Activated CD8-positive, alpha-beta memory T cell treated with anti-CD3 and anti-CD28 coated beads, Interleukin-2, amount 50 U/mL, for 24 hours (primary cell): ENCODE results near the gene OTUD5.

Experiments used
- DNase-seq: peaks from one replicate; pipeline ENCODE4 v3.0.0-alpha.2; 2020; ENCODE audit errors: extremely low read depth

OTUD5 gene

DNA sequence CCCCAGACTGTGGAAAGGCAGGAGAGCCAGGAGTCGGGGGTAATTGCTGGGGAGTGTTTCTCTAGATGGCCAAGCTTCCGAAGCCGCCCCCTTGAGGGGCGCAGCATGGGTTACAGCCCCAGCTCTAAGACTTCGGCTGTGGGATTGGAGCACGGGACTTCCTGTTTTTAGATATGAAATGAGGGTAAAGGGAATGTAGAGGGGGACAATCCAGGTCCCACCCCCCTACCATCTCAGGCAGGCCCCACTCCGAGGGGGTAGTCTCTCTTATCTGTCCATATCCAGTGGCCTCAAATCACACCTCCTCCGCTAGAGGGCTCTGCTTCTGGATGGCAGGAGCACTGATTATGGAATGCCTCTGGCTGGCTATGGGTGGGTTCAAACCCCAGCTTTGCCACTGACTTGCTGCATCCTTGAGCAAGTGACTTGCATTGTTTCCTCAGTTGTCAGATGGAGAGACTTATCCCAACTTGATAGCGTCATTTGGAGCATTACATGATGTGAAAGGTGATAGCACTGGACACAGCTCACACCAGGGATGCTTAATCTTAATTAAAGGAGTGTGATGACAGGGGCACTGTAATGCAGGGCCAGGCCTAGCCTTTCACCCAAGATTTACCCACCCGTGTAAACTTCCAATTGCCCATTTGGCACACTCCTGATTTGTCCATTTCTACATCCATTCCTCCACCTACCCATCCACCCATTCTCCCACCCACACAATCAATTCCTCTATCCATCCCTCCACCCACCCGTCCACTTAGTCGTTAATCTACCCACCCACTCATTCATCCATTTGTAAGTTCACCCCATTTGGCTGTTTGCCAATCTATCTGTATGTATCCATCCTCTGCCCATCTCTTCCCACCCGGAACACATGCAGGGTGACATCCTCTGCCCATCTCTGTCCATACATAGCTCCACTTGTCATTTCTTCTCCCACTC lies 15.1 kb upstream of the OTUD5 start:
- DNase-seq = no peak

DNA sequence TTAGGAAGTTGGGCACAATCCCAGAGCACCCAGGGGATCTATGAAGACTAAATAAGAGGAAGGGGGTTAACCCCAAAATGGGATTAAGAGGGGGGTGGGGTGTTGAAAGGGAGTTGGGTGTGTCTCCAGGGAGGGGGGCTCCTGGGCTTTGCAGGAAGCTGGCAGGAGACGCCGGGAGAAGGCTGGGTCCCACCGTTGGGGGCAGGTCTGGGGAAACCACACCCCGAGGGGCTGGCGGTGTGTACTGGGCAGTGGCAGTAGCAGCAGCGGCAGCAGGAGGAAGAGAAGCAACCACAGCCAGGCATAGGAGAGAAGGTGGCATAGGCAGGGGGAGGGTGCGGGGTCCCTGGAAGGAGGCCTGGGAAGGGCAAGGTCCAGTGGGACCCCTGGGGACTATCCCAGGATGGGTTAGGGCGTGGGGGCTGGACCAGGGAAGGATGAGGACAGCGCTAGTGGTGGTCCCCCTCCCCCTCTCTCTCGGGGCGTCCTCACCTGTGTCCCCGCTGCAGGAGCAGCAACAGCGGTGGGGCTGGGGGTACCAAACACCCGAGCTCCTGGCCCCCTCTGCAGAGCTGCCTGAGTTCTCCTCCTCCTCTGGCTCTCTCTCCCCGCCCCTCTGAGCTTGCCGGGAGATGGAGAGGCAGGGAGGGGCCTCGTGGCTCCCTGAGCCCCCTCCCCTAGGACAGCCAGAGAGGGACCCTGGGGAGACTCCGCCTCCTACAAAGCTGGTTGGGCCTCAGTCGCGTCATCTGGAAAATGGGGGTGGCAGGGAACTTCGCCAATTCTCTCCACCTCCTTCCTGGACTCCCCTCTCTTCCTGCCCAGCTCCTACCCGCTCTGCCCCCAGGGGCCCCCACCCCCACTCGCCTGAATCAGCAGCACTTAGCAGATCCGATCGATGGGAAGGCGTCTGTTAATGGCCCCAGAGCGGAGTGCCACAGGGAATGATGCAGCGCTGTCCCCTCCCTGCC lies 14.1 kb upstream of the OTUD5 start, which contains the start of gene KCND1:
Gene KCND1 (minus strand): TSS at position 596 of the 971 bp plus-strand sequence. CDS start 1,573 bp downstream, outside the sequence.
- no peak for DNase-seq

DNA sequence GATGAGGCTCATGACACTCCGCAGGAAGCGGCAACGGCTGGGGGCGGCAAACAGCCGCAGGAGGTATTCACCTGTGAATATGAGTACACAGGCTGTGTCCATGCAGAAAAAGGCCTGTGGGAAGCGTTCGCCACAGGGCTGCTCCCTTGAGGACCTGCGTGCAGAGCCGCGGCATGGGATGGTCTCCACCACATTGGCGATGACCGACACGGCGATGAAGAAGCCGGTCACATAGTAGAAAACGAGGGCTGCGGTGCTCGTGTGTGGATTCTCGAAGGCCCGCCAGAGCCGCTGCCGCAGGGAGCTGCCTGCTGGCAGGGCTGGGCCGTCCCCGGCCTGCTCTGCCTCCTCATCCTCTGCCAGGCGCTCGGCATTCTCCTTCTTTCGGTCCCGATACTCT lies 12.1 kb upstream of the OTUD5 start:
- DNase-seq = no peak

DNA sequence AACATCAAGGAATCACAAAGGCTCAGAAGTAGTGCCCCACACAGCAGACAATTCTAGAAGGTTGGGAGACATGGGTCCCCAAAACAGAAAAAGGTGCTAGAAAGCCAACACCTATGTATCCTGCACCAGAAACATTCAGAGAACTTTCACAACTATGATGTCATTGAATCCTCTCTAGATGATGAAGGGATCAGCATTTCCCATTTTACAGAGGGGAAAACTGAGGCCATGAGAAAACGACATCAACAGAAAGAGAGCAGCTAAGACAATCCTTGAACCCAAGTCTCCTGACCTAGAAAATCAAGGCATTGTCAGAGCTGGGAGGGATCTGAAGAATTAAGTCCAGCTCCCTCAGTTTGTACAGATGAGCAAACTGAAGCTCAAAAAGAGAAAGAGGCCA lies 11.0 kb upstream of the OTUD5 start:
- DNase-seq = no peak

DNA sequence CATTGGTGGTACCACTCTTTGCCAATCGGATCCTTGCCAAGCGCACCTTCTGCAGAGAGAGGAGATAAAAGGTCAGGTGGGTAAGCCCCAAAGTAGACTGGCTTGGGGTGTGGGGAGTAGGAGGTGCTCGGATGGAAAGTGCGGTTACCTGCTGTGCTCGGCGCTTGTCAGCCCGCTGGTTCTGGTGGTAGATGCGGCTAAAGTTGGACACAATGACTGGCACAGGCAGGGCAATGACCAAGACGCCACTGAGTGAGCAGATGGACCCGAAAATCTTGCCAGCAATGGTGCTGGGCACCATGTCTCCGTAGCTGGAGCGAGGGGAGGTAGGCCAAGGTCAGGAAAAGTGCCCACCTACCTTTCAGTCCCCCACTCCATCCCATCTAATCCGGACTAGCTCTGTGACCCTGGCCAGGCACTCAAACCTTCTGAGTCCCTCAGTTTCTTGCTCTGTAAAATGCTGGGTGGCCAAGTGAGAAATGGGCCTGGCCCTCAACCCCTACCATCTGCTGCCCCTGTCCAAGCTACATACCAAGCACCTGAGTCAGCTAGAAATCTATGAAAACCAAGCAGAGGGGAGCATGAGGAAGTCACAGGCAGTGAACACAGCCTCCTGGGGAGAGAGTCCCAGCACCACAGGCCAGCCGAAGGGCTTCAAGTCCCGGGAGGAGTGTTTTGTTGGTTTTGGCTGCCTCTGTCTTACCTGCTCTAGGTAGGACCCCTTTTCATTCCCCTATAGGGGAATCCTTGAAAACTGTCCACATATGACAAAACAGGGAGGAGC lies 9.6 kb upstream of the OTUD5 start:
- no peak for DNase-seq

DNA sequence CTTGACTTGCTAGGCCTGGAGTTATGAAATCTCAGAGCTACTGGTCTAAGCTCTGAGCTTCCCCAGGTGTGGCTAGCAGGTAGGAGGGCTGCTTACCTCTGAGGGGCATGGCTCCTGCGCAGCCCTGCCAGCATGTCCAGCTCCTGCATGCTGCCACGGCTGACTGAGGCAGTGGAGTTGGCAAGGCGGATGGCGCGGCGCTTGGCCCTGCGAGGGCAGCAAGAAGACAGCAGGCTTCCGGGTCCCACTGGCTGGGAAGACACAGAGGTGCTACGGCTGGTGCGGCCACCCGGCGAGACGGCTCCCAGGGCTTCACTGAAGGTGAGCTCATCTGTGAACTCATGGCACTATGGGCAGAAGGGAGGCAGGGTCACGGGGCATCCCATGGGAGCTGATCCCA lies 8.6 kb upstream of the OTUD5 start:
- DNase-seq = no peak

DNA sequence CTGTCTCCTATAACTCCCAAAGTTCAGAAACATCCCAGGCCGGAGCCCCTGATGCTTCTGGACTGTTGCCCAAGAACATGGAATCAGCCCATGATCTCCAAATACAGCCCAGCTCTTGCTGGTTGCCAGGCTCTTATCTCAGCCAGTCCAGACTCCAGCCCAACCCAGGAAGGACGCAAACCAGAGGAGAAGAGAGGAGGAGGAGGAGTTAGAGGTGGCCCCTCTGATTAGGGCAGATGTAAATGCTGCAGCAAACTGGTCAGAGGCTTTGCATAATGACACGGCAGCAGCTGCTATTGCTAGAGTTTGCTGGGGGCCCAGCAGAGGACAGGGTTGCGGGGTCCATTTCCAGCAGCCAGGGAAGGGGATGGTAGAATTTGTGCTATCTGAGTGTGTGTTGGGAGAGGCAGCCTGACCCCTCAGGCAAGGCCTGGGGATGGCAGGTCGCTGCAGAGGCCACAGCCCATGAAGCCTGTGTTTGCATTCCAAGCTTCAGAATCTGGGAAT lies 4.2 kb upstream of the OTUD5 start:
- no peak for DNase-seq

DNA sequence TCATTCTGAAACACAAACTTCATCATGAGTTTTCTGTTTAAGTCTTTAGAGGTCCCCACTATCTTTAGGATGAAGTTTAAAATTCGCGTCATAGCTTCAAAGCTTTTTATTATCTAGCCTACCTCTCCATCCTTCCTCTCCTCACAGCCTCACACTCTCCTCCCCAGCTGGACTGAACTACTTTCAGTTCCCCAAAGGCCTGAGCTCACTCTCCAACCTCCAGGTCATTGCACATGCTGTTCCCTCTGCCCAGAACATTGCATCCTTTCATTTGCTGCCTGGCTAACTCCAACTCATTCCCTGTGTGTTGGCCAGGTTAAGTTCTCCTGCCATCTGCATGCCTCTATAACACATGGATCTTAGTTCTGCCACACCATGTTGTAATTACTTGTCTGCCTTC lies 2.9 kb upstream of the OTUD5 start:
- DNase-seq = no peak

DNA sequence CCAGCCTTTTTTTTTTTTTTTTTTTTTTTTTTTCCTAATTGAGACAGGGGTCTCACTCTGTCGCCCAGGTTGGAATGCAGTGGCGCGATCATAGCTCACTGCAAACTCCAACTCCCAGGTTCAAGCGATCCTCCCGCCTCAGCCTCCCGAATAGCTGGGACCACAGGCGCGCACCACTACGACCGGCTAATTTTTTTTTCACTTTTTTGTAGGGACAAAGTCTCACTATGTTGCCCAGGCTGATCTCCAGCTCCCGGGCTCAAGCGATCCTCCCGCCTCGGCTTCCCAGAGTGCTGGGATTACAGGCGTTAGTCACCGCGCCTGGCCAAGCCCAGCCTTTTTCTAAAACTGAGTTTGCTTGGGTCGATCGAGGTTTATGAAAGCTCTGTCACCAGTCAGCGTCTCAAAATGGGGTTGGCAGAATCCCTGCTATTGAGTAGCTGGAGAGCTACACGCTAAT lies 1.3 kb upstream of the OTUD5 start:
- DNase-seq = no peak

DNA sequence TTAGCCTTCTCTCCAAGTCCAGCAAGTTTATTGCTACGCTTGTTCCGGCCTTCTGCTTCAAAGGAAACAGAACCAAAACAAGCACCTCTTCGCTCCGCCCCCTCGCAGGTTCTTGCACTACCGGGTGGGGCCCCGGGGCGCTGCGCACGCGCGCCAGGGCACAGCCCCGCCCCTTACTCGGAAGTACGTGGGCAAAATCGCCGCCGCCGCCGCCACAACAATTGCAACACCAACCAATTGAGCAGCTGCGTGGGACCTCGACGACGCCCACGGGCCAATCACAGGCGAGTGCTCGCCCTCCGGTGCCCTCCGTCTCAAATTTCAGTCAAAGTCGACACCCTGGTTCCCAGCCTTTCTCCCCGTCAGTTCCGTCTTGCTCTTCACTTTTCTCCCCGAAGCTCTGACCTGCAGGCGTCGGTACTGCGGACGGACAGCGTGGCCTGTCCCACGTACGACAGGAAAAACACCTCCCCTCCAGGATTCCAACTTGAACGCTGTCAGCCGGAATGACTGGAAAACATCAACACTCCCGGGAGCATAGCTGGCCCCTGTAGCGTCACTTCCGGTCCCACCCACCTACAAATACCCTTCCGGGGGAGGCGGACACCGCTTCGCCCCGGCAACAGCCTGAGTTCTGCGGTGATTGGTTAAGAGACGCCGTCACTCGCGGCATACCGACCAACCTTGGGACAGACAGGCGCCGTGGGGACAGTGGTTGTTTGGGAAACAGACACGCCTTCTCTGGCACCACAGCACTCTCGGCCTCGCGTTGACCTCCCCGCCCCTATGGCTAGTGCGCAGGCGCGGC lies 624 bp upstream of the OTUD5 start:
- peak; percentile 85 for DNase-seq

DNA sequence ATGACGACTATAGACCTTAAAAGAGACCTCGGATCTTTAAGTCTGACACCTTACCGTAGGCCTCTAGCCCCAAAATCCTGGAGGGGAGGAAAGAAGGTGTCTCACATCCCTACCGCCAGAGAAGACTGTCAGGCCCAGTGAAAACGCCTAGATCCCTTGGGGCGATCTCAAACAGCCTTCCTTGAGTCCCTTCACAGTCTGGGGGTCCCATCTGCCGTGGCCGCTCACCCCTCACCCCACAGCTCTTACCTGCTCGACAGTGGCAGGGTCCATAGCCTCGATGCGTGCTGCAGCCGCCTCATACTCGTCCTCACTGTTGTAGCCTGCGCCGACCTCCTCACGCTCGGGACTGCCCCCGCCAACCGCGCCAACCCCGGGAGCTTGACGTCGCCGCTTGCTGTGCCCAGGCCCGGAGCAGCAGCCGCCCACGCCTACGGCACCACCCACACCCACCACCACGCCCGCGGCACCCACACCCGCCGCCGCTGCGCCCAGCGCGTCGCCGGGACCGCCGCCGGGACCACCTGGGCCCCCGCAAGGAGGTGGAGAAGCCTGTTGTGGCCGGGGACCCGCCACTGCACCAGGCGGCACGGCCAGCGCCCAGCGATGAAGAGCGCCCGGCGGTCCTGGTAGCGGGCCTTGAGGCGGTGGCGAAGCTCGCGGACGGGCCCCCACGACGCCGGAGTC lies 536 bp downstream of the OTUD5 start:
- no peak for DNase-seq

DNA sequence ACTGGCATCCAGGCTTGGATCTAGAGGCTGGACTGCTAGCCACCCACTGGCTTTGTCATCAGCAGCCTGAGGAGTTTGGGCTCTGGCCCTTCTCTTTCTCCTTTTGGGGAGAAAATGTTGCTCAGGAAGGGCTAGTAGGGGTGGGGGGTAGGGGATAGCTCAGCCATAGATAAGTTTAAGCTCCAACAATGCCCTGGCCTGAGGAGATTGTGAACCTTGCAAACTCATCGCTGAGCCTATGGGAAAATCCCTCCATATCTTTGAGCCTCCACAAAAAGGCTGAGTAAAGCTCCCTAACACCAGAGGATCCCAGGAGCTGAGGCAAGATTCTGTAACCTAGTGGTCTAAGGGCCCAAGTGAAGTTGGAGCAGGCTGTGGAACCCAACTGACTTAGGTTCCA lies 8.8 kb downstream of the OTUD5 start:
- no peak for DNase-seq

DNA sequence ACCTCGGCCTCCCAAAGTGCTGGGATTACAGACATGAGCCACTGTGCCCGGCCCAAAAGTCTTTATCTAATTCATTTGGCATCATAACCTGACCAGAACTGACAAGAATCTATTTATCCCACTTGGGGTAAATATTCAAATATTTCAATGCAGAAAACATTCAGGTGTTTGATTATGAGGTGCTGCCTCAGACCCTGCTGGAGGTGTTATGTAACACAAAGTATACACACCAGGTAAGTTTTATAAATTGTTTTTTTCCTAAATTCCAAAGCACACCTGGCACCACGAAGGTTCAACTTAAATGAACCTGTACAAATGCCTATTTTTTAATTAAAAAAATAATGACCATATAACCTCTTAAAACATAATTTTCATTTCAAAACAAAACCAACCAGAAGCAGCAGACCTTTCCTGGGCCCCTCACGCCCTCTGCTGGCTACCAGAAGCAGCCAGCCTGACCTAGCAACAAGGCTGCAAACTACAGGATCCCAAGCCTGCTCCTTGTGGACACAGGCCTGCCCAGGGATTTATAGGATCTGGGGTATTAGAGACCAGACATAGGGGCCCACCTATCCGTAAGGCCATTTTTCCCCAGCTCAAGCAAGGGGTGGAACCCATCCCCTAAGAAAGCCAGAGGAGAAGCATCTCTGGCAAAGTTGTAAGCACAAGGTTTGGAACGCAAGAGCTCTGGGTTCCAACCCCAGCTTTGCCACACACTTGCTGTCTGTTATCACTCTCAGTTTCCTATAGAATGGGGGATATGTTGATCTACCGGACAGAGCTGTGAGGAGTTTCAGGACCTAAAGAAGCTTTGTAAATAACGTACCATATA lies 11.7 kb downstream of the OTUD5 start:
- no peak for DNase-seq

DNA sequence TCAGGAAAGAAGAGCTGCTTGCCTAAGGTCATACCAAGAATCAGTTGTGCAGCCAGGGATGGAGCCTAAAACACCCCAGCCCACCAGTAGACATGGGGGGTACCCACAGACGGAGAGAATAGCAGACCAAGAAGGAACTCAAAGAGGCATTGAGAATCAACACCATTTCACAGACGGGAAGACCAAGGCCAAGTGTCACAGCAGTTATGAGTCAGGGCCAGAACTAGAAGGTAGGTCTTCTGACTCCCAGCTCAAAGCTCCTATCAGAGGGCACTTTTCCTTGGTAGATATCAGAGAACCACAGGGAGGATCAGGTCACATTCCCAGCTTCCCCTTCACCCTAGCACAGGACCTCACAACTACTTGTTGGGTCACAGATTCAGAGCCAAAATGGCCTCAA lies 14.5 kb downstream of the OTUD5 start:
- DNase-seq = no peak

DNA sequence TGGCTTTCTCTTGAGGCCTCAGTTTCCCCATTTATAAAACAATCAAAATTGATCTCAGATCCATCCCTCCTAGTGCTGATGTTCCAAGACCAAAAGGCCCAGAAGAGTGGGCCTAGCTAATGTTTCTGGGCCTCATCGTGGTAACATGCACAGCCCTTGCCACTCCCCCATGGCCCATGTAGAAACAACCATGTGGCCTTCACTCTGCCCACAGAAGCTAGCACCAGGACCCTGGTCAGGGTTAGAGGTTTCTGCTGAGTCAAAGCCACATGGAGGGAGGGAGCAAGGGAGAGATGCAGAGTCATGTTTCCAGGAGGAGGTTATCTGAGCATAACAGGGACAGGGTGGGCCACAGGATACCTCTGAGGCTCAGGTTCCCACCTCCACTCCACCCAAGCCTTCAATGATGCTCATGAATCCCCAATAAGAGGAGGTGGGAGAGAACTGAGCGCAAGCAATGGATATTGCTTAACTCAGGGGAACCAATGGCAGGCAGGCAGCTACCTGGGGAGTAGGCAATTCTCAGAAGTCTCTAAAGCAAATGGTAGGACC lies 16.9 kb downstream of the OTUD5 start:
- no peak for DNase-seq

DNA sequence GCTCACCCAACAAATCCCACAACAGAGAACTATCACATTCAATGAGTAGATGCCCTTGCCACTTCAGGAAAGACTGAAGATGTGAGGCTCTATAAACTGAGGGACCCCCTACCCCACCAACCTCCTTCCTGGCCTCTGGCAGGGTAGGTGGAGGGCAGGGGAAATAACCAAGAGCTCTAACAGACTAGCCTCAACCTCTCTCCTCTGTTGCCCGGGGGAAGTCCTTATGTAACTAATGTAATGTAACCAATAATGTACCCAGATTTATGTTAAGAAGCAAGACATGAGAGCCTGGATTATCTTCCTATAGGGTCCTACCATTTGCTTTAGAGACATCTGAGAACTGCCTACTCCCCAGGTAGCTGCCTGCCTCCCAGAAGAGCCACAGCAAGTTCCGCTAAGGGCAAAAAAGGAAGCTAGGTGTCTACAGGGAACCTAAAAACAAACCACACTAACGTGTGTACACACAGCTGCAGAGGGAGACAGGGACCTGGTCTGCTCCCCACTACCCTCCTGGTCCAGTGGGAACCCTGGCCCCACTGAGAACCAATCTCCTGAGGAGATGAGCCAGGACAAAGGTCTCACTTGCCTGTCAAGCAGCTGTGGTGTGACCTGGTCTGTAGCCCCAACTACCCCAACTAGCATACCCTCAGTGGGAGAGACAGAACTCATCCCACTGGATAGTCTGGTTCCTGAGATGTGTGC lies 17.7 kb downstream of the OTUD5 start:
- DNase-seq = no peak

DNA sequence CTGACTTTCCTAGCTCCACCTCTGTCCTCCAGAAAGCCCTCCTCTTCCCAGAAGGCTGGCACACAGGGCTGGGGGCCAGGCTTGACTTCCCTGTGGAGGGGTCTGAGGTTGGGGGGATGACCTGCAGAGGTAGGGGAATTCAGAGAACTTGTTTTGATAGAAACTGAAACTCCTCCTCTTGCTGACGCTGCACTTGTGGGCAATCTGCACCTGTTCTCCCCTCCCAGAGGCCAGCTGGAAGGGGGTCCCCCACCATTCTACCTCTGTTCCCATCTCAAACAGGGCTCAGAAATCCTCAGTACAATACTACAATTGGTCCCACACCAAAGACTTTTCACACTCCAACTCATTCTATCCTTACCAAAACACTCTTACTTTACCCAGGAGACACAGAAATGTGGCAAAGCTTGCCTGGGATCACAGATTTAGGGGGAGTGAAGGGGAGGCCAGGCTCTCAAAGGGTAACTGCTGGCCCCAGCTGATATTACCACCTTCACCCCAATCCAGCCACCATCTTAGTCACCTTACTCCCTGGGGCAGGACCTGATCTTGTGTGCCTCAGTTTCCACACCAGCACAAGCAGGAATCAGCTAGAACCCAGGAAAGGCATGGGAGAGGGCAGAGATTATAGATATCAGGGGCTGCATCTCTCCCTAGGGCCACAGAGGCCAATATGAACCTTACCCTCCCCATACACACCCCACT lies 18.5 kb downstream of the OTUD5 start:
- DNase-seq = no peak
